Endothelial cell of umbilical vein (primary cell): Measurements from ENCODE around the gene AMBP. TPM values are rescaled to one million over a fixed set of nuclear protein-coding genes. Genes with fewer than 3 reads are reported as not detected.

ENCODE experiments used
- BruUV-seq: library from RNA; stranded (reverse); fragments of 400-500 nt; replicated peaks from 2 replicates; lab custom pipeline; 2021; lab: Mats Ljungman, UMichigan
- CTCF ChIA-PET: fragments of 300-600, 350-600 bp; sonication (Branson Sonifier 250); formaldehyde crosslinking; loops from one replicate; lab custom pipeline; 2021; ENCODE audit warnings: antibody characterized with exemption, inconsistent platforms; lab: Charles Lee
- POLR2A ChIA-PET: fragments of 300-600, 350-600 bp; sonication (Branson Sonifier 250); formaldehyde crosslinking; loops from one replicate; lab custom pipeline; 2021; ENCODE audit warnings: antibody characterized with exemption, inconsistent platforms; lab: Charles Lee
- DNase-seq: peaks from one replicate; pipeline ENCODE4 v3.0.0-alpha.2; 2011; ENCODE audit warnings: low read depth, low spot score
- FAIRE-seq: peaks from 2 replicates; lab custom pipeline; 2011; peaks lifted over from hg19 to GRCh38; lab: Jason Lieb, UNC
- H2AFZ ChIP-seq: 2 replicates; pipeline ENCODE4 v1.6.0; 2012; ENCODE audit warnings: low read depth, low read length, control low read depth, inconsistent platforms
- H3K27ac ChIP-seq: 2 replicates; pipeline ENCODE4 v1.5.1; 2011; ENCODE audit warnings: low read depth, mild to moderate bottlenecking, control low read depth, low read length, moderate library complexity; ENCODE audit not compliant: insufficient read depth
- H3K27me3 ChIP-seq, 2 experiments: 2 replicates each; pipeline versions ENCODE4 v1.6.0 to v1.6.1; 2011; ENCODE audit warnings: low read length in 2 of 2, mixed read lengths in 1 of 2; ENCODE audit not compliant: control insufficient read depth in 2 of 2, insufficient read depth in 2 of 2
- H3K36me3 ChIP-seq, 2 experiments: 2 replicates in 1 of 2; 3 replicates in 1 of 2; pipeline ENCODE4 v1.5.1; 2011; ENCODE audit warnings: low read length in 2 of 2, mild to moderate bottlenecking in 1 of 2, moderate library complexity in 1 of 2; ENCODE audit not compliant: control insufficient read depth in 2 of 2, insufficient read depth in 2 of 2; ENCODE audit errors: extremely low read depth in 1 of 2
- H3K4me1 ChIP-seq: 3 replicates; pipeline ENCODE4 v1.5.1; 2011; ENCODE audit warnings: mild to moderate bottlenecking, low read length; ENCODE audit not compliant: control insufficient read depth, insufficient read depth; ENCODE audit errors: extremely low read depth
- H3K4me2 ChIP-seq: 2 replicates; pipeline ENCODE4 v1.6.1; 2011; ENCODE audit warnings: low read length, control low read depth, mixed read lengths; ENCODE audit not compliant: insufficient read depth
- H3K4me3 ChIP-seq, 3 experiments: fragments of 200-600 bp in 1 of 3; sonication (generic), shearing (Covaris generic) in 1 of 3; replicated peaks in 1 of 3; 2 replicates each; pipeline ENCODE4 v1.5.1; 2011 to 2016; ENCODE audit warnings: control low read depth in 3 of 3, low read length in 3 of 3, mild to moderate bottlenecking in 2 of 3, inconsistent platforms in 1 of 3, low read depth in 1 of 3, moderate library complexity in 1 of 3; ENCODE audit not compliant: insufficient read depth in 1 of 3
- H3K79me2 ChIP-seq: 2 replicates; pipeline ENCODE4 v1.6.0; 2012; ENCODE audit warnings: low read length, inconsistent platforms; ENCODE audit not compliant: control insufficient read depth, insufficient read depth
- H3K9ac ChIP-seq: replicated peaks from 2 replicates; pipeline ENCODE3; 2011; ENCODE audit warnings: low read length, control low read depth; ENCODE audit not compliant: insufficient read depth; ENCODE audit errors: extremely low read depth
- H3K9me1 ChIP-seq: replicated peaks from 3 replicates; pipeline ENCODE4 v1.6.0; 2011; ENCODE audit warnings: mild to moderate bottlenecking, low read length; ENCODE audit not compliant: control insufficient read depth, insufficient read depth; ENCODE audit errors: extremely low read depth
- H3K9me3 ChIP-seq: replicated peaks from 2 replicates; pipeline ENCODE4 v1.5.1; 2012; ENCODE audit warnings: low read length, inconsistent platforms; ENCODE audit not compliant: control insufficient read depth, insufficient read depth
- H4K20me1 ChIP-seq: replicated peaks from 2 replicates; pipeline ENCODE3; 2011; ENCODE audit warnings: mild to moderate bottlenecking, low read length; ENCODE audit not compliant: control insufficient read depth, insufficient read depth; ENCODE audit errors: extremely low read depth
- CTCF ChIP-seq, 2 donors: IDR thresholded peaks; 1 replicate in 1 of 2; 2 replicates in 1 of 2; pipeline ENCODE4 v1.5.1; 2011; ENCODE audit warnings: low read length in 2 of 2, mild to moderate bottlenecking in 2 of 2, moderate library complexity in 2 of 2, control low read depth in 1 of 2, inconsistent platforms in 1 of 2, low read depth in 1 of 2; ENCODE audit not compliant: insufficient read depth in 1 of 2; ENCODE audit errors: extremely low read depth in 1 of 2
- EZH2 ChIP-seq: IDR thresholded peaks from 2 replicates; pipeline ENCODE4 v1.6.1; 2012; ENCODE audit warnings: borderline replicate concordance, low read depth, mild to moderate bottlenecking, moderate library complexity, low read length, inconsistent platforms; ENCODE audit not compliant: severe bottlenecking
- FOS ChIP-seq: IDR thresholded peaks from 2 replicates; pipeline ENCODE4 v1.6.1; 2011; ENCODE audit warnings: mild to moderate bottlenecking, low read length, moderate library complexity, borderline replicate concordance; ENCODE audit not compliant: insufficient read depth
- GATA2 ChIP-seq: IDR thresholded peaks from 2 replicates; pipeline ENCODE4 v1.7.0; 2011; ENCODE audit warnings: low read depth, mild to moderate bottlenecking, moderate library complexity, mixed read lengths, low read length; ENCODE audit not compliant: insufficient read length, insufficient read depth
- JUN ChIP-seq: IDR thresholded peaks from 2 replicates; pipeline ENCODE4 v1.6.1; 2011; ENCODE audit warnings: borderline replicate concordance, low read depth; ENCODE audit not compliant: insufficient read length, insufficient read depth
- MAX ChIP-seq: IDR thresholded peaks from 2 replicates; pipeline ENCODE4 v1.6.1; 2011; ENCODE audit not compliant: insufficient read depth, insufficient read length
- MYC ChIP-seq: IDR thresholded peaks from one replicate; pipeline ENCODE4 v1.6.1; 2011; ENCODE audit warnings: mild to moderate bottlenecking, low read depth, low read length
- POLR2A ChIP-seq: IDR thresholded peaks from 2 replicates; pipeline ENCODE4 v1.6.1; 2012; ENCODE audit warnings: low read depth, mild to moderate bottlenecking, control low read depth, low read length
- POLR2AphosphoS5 ChIP-seq: IDR thresholded peaks from 2 replicates; pipeline ENCODE4 v1.6.1; 2012; ENCODE audit warnings: low read depth, mild to moderate bottlenecking, control low read depth, low read length, moderate library complexity; ENCODE audit not compliant: insufficient read depth
- dilution Hi-C: fragments of 300-500 bp; cut with MboI; formaldehyde crosslinking; loops from one replicate; pipeline ENCODE4 v1.15.0; 2019; ENCODE audit warnings: low sequenced_read_pairs; ENCODE audit not compliant: extremely low pct_ligation_motif_present
- intact Hi-C: fragments of 100-400 bp; cut with micrococcal nuclease; formaldehyde crosslinking; loops from one replicate; pipeline ENCODE4 v1.10.0; 2022
- polyA plus RNA-seq, 4 experiments: library from polyadenylated mRNA; depleted of rRNA in 3 of 4; stranded (reverse) in 3 of 4; unstranded in 1 of 4; fragments of >200 nt; gene quantifications; 2 replicates each; pipeline versions ENCODE4 v1.2.1 to v1.2.3, GENCODE V29; 2011 to 2012; ENCODE audit warnings: missing spikeins in 1 of 4
- total RNA-seq: library from RNA; stranded (reverse); gene quantifications from 2 replicates; pipeline ENCODE4 v1.2.3, GENCODE V29; 2021

AMBP gene
- total and polyA plus RNA-seq, 2 donors (not counting 3 experiments of a cell fraction or from before 2014, with no cell fraction given) = not detected

DNA sequence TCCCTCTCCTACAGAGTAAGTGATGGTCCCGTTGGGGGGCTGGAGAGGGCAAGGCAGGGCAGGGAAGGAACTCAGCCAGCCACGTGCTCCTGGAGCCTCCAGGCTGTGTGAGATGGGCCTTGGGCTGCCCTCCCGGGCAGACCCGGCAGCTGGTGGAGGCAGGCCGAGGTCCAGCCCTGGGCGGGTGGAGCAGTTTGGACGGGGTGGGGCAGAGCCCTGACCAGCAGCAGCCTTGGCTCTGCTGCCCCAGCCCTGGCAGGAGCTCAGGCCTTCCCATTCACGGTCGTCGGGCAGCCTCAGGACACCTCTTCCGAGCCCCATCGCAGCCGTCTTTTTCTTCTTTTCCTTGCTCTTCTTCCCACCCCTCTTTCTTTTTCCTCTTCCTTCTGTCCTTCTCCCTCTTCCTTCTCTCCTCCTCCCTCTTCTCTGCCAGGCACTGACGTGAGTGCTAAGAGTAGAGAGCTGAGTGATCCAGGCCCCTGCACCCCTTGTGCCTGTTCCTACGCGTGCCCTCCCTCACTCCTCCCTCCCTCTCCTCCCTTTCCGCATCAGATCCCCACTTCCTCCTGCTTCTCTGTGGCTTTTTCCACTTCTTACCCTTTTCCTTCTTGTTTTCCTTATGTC is 42.8 kb downstream of the AMBP start:
- Histone ChIP-seq H2AFZ (no peak overlapping the region), H3K27me3 (no peaks in the 10 kb centered on the region), H3K4me3 (no peak overlapping the region), H3K9me1 (no peaks in the 10 kb centered on the region), H3K79me2 (no peaks in the 10 kb centered on the region), H3K27ac (no peak overlapping the region), H3K36me3 (peaks cover 36 to 63% of the 10 kb centered on the region in 2 experiments), H3K9ac (no peak overlapping the region), H3K4me1 (no peaks in the 10 kb centered on the region), H3K4me2 (no peak overlapping the region), H4K20me1 (no peaks in the 10 kb centered on the region), H3K9me3 (no peaks in the 10 kb centered on the region)
- TF ChIP-seq POLR2A (no peak), CTCF (IDR thresholded peaks at IDR 0.05; ENCODE audit: extremely low read depth in 1 of 2, insufficient read depth in 1 of 2, low read depth in 1 of 2, low read length in 2 of 2) (no peak), JUN (no peak), MAX (no peak), POLR2AphosphoS5 (no peak), FOS (no peak), EZH2 (no peak), MYC (no peak), GATA2 (no peak)
- dilution Hi-C loops (no loop called here), intact Hi-C loops (no loop called here)
- no peak for FAIRE-seq
- POLR2A ChIA-PET = no interaction called here
- no TSS peak for BruUV-seq
- CTCF ChIA-PET = interaction anchor here (1.2 kb wide), 1 partner anchor 298 kb away, joined by 5 read pairs; no protein-coding TSS in a partner anchor
- no peak for DNase-seq
